ENCODE measurements around the gene CTNND2.

DNA sequence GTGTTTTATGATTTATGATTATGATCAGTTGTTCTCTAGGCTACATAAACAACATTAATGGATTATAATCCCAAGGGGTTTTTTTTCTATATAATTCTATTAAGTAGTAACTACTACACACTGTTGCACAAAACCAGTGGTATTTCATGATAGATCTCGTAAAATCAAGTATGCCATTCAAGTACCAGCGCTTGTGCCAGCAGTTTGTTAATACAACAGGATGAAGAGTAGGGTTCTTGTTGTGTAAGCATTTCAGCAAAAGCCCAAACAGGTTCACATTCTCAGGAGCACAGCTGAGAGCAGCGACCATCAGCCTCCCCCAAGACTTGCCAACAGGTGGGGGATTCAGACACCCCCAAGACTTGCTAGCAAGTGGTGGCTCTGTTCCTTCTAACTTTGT is 88.8 kb downstream of the CTNND2 start:
- TF ChIP-seq CTCF (IDR thresholded peaks at IDR 0.05 in 2 of 3, conservative IDR thresholded peaks at IDR 0.05 in 1 of 3; ENCODE audit: control insufficient read depth in 2 of 3, extremely low read depth in 1 of 3, insufficient read depth in 1 of 3, low read depth in 3 of 3, low read length in 3 of 3) (no peak), EZH2 (IDR thresholded peaks at IDR 0.05; ENCODE audit: borderline replicate concordance, control insufficient read depth, low read depth, low read length) (no peak), POLR2AphosphoS5 (IDR thresholded peaks at IDR 0.05; ENCODE audit: low read length) (no peak), NRF1 (conservative IDR thresholded peaks at IDR 0.05; ENCODE audit: low read depth, low read length) (no peak)

Measured in GM12878 (cell line).